Sigmoid colon (tissue), 7 donors: ENCODE data around the gene RASGRP2. TPM values are rescaled to one million over a fixed set of nuclear protein-coding genes. Genes with fewer than 3 reads are reported as not detected.

Experiments used
- DNase-seq: peaks from one replicate; pipeline ENCODE4 v3.0.0-alpha.2; 2019
- H3K27ac ChIP-seq, 4 donors: fragments of 200-600 bp; sonication (generic); one replicate each; pipeline ENCODE4 v1.5.1; 2016 to 2019; ENCODE audit warnings: mild to moderate bottlenecking in 1 of 4
- H3K27me3 ChIP-seq, 3 donors: fragments of 200-600 bp; sonication (generic); one replicate each; pipeline ENCODE4 v1.5.1; 2019; ENCODE audit warnings: mild to moderate bottlenecking in 1 of 3
- H3K36me3 ChIP-seq, 4 donors: fragments of 200-600 bp; sonication (generic); one replicate each; pipeline ENCODE4 v1.5.1; 2016 to 2019
- H3K4me1 ChIP-seq, 4 donors: fragments of 200-600 bp; sonication (generic); one replicate each; pipeline ENCODE4 v1.5.1; 2017 to 2019
- H3K4me3 ChIP-seq, 4 donors: fragments of 200-600 bp; sonication (generic); one replicate each; pipeline ENCODE4 v1.5.1; 2017 to 2019; ENCODE audit warnings: mild to moderate bottlenecking in 2 of 4, moderate library complexity in 1 of 4
- H3K9me3 ChIP-seq, 4 donors: fragments of 200-600 bp in 3 of 4; sonication (generic) in 3 of 4; one replicate each; pipeline versions ENCODE4 v1.5.1 to v1.6.1; 2013 to 2019
- CTCF ChIP-seq, 4 experiments: fragments of 450-650 bp in 3 of 4; fragments of 200-600 bp in 1 of 4; IDR thresholded peaks; one replicate each; pipeline ENCODE4 v1.5.1; 2016 to 2019; ENCODE audit warnings: antibody characterized with exemption in 4 of 4, mild to moderate bottlenecking in 3 of 4, moderate library complexity in 2 of 4
- EP300 ChIP-seq, 4 donors: sonication (generic); formaldehyde crosslinking; IDR thresholded peaks; one replicate each; pipeline ENCODE4 v1.6.1; 2017; ENCODE audit warnings: antibody characterized with exemption in 4 of 4
- POLR2A ChIP-seq, 2 donors: fragments of 450-650 bp; IDR thresholded peaks; one replicate each; pipeline ENCODE4 v1.6.1; 2016; ENCODE audit warnings: antibody characterized with exemption in 2 of 2, mild to moderate bottlenecking in 2 of 2, moderate library complexity in 2 of 2
- POLR2AphosphoS5 ChIP-seq, 4 donors: sonication (generic); formaldehyde crosslinking; IDR thresholded peaks; one replicate each; pipeline ENCODE4 v1.6.1; 2017; ENCODE audit warnings: antibody characterized with exemption in 4 of 4
- WGBS, 2 donors: extraction: QIAGEN DNeasy Blood & Tissue Kit; methylation state at CpG; one replicate each; pipeline ENCODE4 v1.1.7; 2013; 5-methylcytosine and 5-hydroxymethylcytosine counted together
- intact Hi-C: fragments of 100-400 bp; cut with DNase I; formaldehyde crosslinking; loops from one replicate; pipeline ENCODE4 v1.15.1; 2023
- polyA plus RNA-seq, 3 donors: library from polyadenylated mRNA; stranded (reverse); fragments of 200-250 nt; gene quantifications; one replicate each; pipeline ENCODE4 v1.2.3, GENCODE V29; 2013
- total RNA-seq, 4 donors: library from RNA; depleted of rRNA; stranded (reverse); fragments of >200 nt; gene quantifications; one replicate each; pipeline ENCODE4 v1.1.0, GENCODE V29; 2016
- donor health status: healthy with polysubstance abuse.
- donor health status: Bipolar disorder and iron deficiency.
- donor health status: healthy.

RASGRP2 gene
- total and polyA plus RNA-seq, 7 donors: 2.1 to 101 (median 27.2) TPM

- Histone ChIP-seq H3K27me3 (peaks cover 0 to 10% (median 10%) of the 10 kb centered on the region in 3 donors), H3K9me3 (no peaks in the 10 kb centered on the region), H3K4me1 (peaks cover 0 to 15% (median 5%) of the 10 kb centered on the region in 4 donors), H3K36me3 (peaks cover 0 to 18% (median 5%) of the 10 kb centered on the region in 4 donors), H3K4me3 (no peak overlapping the region), H3K27ac (no peak overlapping the region)
- WGBS, 2 donors: 50 to 84% methylated on average over 7 of the region's 7 CpGs
- TF ChIP-seq POLR2AphosphoS5 (IDR thresholded peaks at IDR 0.05) (no peak), EP300 (IDR thresholded peaks at IDR 0.05) (no peak), CTCF (IDR thresholded peaks at IDR 0.05) (no peak), POLR2A (IDR thresholded peaks at IDR 0.05) (no peak)
- intact Hi-C loops: no loop called here
- peak; percentile 52 for DNase-seq
Measured at GRCh38 chr11:64726867-64727530, 16.9 kb downstream of the RASGRP2 start.

GRCh38 chr11:64726211-64726641 lies 17.7 kb downstream of the RASGRP2 start:
- Histone ChIP-seq H3K9me3 (no peaks in the 10 kb centered on the region), H3K4me1 (peaks cover 0 to 15% (median 5%) of the 10 kb centered on the region in 4 donors), H3K27ac (no peak overlapping the region), H3K36me3 (peaks cover 0 to 10% (median 5%) of the 10 kb centered on the region in 4 donors), H3K4me3 (no peak overlapping the region), H3K27me3 (peaks cover 0 to 18% (median 17%) of the 10 kb centered on the region in 3 donors)
- intact Hi-C loops: no loop called here
- WGBS, 2 donors: 53 to 67% methylated on average over 9 of the region's 9 CpGs
- TF ChIP-seq EP300 (IDR thresholded peaks at IDR 0.05) (no peak), POLR2A (IDR thresholded peaks at IDR 0.05) (no peak)
- DNase-seq: peak; percentile 41

- Histone ChIP-seq H3K9me3 (no peaks in the 10 kb centered on the region), H3K36me3 (peaks cover 0 to 5% (median 0%) of the 10 kb centered on the region in 4 donors), H3K27me3 (peaks cover 0 to 30% (median 30%) of the 10 kb centered on the region in 3 donors), H3K4me1 (peaks cover 0 to 11% (median 5%) of the 10 kb centered on the region in 4 donors), H3K27ac (no peak overlapping the region), H3K4me3 (no peak overlapping the region)
- no peak for DNase-seq
- TF ChIP-seq CTCF (IDR thresholded peaks at IDR 0.05) (no peak), POLR2AphosphoS5 (IDR thresholded peaks at IDR 0.05) (no peak), EP300 (IDR thresholded peaks at IDR 0.05) (no peak), POLR2A (IDR thresholded peaks at IDR 0.05) (no peak)
- 59 to 74% methylated on average over 7 of the region's 7 CpGs for WGBS, 2 donors
- intact Hi-C loops: loop anchor here (5.0 kb wide), 1 partner anchor 173 kb away; no protein-coding TSS in a partner anchor
Measured at GRCh38 chr11:64724863-64725532, 18.9 kb downstream of the RASGRP2 start.

- intact Hi-C loops: loop anchor here (1.0 to 5.0 kb wide), 2 partner anchors 36 to 172 kb away; no protein-coding TSS in a partner anchor
- no peak for TF ChIP-seq EP300 (IDR thresholded peaks at IDR 0.05)
- TF ChIP-seq POLR2AphosphoS5 (IDR thresholded peaks at IDR 0.05): no peak
- TF ChIP-seq POLR2A (IDR thresholded peaks at IDR 0.05): no peak
- TF ChIP-seq CTCF (IDR thresholded peaks at IDR 0.05): no peak
- H3K9me3 ChIP-seq: no peaks in the 10 kb centered on the region
- peaks cover 0 to 5% (median 0%) of the 10 kb centered on the region in 4 donors for H3K36me3 ChIP-seq
- H3K4me3 ChIP-seq: no peak overlapping the region
- DNase-seq: no peak
- no peak overlapping the region for H3K27ac ChIP-seq
- peaks cover 3 to 37% (median 34%) of the 10 kb centered on the region in 3 donors for H3K27me3 ChIP-seq
- 56 to 64% methylated on average over 9 of the region's 9 CpGs for WGBS, 2 donors
- peaks cover 0 to 7% (median 3%) of the 10 kb centered on the region in 4 donors for H3K4me1 ChIP-seq
Measured at GRCh38 chr11:64723907-64724862, 19.8 kb downstream of the RASGRP2 start.
